K562 (cell line): ENCODE results near the gene TNFAIP3. TPM values are rescaled to one million over a fixed set of nuclear protein-coding genes. Genes with fewer than 3 reads are reported as not detected.
A peak's percentile ranks its signal among the peaks of the same experiment; 100 is the strongest.

Source experiments
- CBX5 ChIP-seq: IDR thresholded peaks from 2 replicates; pipeline ENCODE4 v1.6.1; 2014; ENCODE audit warnings: low read depth, borderline replicate concordance
- ESRRB ChIP-seq: fragments of 250-450 bp; sonication (Bioruptor Pico); IDR thresholded peaks from 2 replicates; pipeline ENCODE4 v1.5.0; 2020; ENCODE audit warnings: mild to moderate bottlenecking, moderate library complexity, borderline replicate concordance
- FOXA1 ChIP-seq: fragments of 450-650 bp; IDR thresholded peaks from 2 replicates; pipeline ENCODE4 v1.6.1; 2016; ENCODE audit warnings: mild to moderate bottlenecking, borderline replicate concordance
- GTF2E2 ChIP-seq: fragments of 200-800 bp; sonication (Bioruptor generic); IDR thresholded peaks from 2 replicates; pipeline ENCODE4 v1.6.1; 2016; ENCODE audit warnings: missing genetic modification characterization, missing compliant biosample characterization
- MAFG ChIP-seq: fragments of 450-650 bp; conservative IDR thresholded peaks from 2 replicates; pipeline ENCODE4 v1.6.1; 2016; ENCODE audit warnings: missing genetic modification characterization, missing compliant biosample characterization
- MECOM ChIP-seq: fragments of 250-450 bp; sonication (Bioruptor Pico); IDR thresholded peaks from 2 replicates; pipeline ENCODE4 v1.8.0; 2022; ENCODE audit warnings: inconsistent platforms
- MGA ChIP-seq: fragments of 450-650 bp; IDR thresholded peaks from 2 replicates; pipeline ENCODE4 v1.6.1; 2016; ENCODE audit warnings: mild to moderate bottlenecking, moderate library complexity
- NRF1 ChIP-seq, 2 experiments: fragments of 450-650 bp; IDR thresholded peaks in 1 of 2; conservative IDR thresholded peaks in 1 of 2; 2 replicates each; pipeline ENCODE4 v1.6.1; 2014; ENCODE audit warnings: mild to moderate bottlenecking in 2 of 2
- RBM15 ChIP-seq: fragments of 200-400 bp; formaldehyde crosslinking; IDR thresholded peaks from 2 replicates; pipeline ENCODE4 v1.6.1; 2018; ENCODE audit warnings: mild to moderate bottlenecking, low read length, moderate library complexity; ENCODE audit not compliant: insufficient read depth
- ZBTB17 ChIP-seq: fragments of 450-650 bp; formaldehyde crosslinking; IDR thresholded peaks from 2 replicates; pipeline ENCODE4 v1.4.0; 2020; ENCODE audit warnings: mild to moderate bottlenecking
- ZNF282 ChIP-seq: sonication (generic); formaldehyde crosslinking; IDR thresholded peaks from 2 replicates; pipeline ENCODE4 v1.8.1; 2023; ENCODE audit warnings: missing genetic modification reagents
- ZNF507 ChIP-seq: conservative IDR thresholded peaks from 2 replicates; pipeline ENCODE4 v1.6.1; 2017; ENCODE audit warnings: missing genetic modification characterization, missing compliant biosample characterization
- polyA plus RNA-seq, 8 experiments: library from polyadenylated mRNA; depleted of rRNA in 4 of 8; stranded (reverse) in 5 of 8; unstranded in 3 of 8; fragments of >200 nt; fragmentation: Nextera tagmentation in 2 of 8; fragmentation: Illumina TruSeq in 1 of 8; extraction: Ambion mirVana in 2 of 8; extraction: Trizol in 1 of 8; gene quantifications; 2 replicates each; pipeline versions ENCODE4 v1.2.1 to v1.2.3, GENCODE V29; 2011 to 2014; ENCODE audit warnings: inconsistent platforms in 1 of 8, missing spikeins in 1 of 8
- total RNA-seq, 7 experiments: library from RNA; depleted of rRNA in 6 of 7; stranded (reverse); fragments of >200 nt in 6 of 7; fragmentation: Illumina TruSeq in 2 of 7; extraction: Trizol in 2 of 7; gene quantifications; 2 replicates each; pipeline versions ENCODE4 v1.2.1 to v1.2.3, GENCODE V29; 2011 to 2021; ENCODE audit warnings: low replicate concordance in 1 of 7
- TF ChIP-seq, protein P1 (sequence below): fragments of 450-650 bp; formaldehyde crosslinking; IDR thresholded peaks from 2 replicates; pipeline ENCODE4 v1.4.0; 2022; ENCODE audit warnings: missing genetic modification characterization
- TF ChIP-seq, protein P2 (sequence below): fragments of 250-450 bp; sonication (Bioruptor Pico); IDR thresholded peaks from 2 replicates; pipeline ENCODE4 v1.8.0; 2021; ENCODE audit warnings: moderate library complexity, mild to moderate bottlenecking, inconsistent platforms

TNFAIP3 gene
- total and polyA plus RNA-seq, 9 of the 15 experiments (the other 6 are each of a cell fraction or from before 2014, with no cell fraction given), result 0.79 to 17.0 (median 6.4) TPM

DNA sequence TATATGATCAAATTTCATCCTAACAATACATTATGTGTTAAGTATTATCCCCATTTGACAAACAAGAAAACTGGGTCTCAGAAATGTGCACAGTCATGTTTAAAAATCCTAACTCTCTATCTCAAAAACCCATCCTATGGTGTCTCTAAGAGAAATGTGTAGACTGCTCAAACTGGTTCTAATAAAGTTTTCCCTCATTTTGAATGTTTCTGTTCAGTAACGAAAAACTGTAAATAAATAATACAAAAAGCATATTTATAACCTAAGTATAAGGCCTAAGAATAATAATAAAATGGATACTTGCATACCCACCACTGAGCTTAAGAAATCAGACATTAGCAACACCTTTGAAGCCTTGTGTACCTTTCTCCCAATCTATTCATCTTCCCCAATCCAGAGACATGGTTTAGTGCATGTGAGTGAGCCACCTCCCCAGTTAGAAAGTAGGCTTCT is 39.0 kb downstream of the TNFAIP3 start (continued):
- TF ChIP-seq MGA (peak; percentile 72), ZNF507 (tag) (no peak), NRF1 (conservative IDR thresholded peaks at IDR 0.05 in 1 of 2, IDR thresholded peaks at IDR 0.05 in 1 of 2) (no peak), GTF2E2 (tag) (no peak), ESRRB (CRISPR knock-in tag) (no peak), MAFG (tag) (peak; percentile 98), MECOM (CRISPR knock-in tag) (peak; percentile 82), RBM15 (no peak), CBX5 (no peak), ZBTB17 (no peak), FOXA1 (no peak), ZNF282 (CRISPR knock-in tag) (no peak)
- TF ChIP-seq, protein P1, sequence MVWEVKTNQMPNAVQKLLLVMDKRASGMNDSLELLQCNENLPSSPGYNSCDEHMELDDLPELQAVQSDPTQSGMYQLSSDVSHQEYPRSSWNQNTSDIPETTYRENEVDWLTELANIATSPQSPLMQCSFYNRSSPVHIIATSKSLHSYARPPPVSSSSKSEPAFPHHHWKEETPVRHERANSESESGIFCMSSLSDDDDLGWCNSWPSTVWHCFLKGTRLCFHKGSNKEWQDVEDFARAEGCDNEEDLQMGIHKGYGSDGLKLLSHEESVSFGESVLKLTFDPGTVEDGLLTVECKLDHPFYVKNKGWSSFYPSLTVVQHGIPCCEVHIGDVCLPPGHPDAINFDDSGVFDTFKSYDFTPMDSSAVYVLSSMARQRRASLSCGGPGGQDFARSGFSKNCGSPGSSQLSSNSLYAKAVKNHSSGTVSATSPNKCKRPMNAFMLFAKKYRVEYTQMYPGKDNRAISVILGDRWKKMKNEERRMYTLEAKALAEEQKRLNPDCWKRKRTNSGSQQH (CRISPR knock-in tag), result no peak
- TF ChIP-seq, protein P2, sequence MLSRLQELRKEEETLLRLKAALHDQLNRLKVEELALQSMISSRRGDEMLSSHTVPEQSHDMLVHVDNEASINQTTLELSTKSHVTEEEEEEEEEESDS (CRISPR knock-in tag), result no peak
